ENCODE results near the gene AFG1L. TPM values are rescaled to one million over a fixed set of nuclear protein-coding genes. Genes with fewer than 3 reads are reported as not detected.

Gene AFG1L
- total and polyA plus RNA-seq, 2 experiments from 2014 or later = 4.1 to 8.7 TPM

GRCh38 chr6:108254433-108255410 lies 40.1 kb upstream of the AFG1L start:
- ATAC-seq = no peak
- no peak overlapping the region for H2AFZ ChIP-seq
- TF ChIP-seq NANOG (IDR thresholded peaks at IDR 0.05; ENCODE audit: borderline replicate concordance) = no peak
- no peak for TF ChIP-seq ZNF462 (CRISPR knock-in tag; IDR thresholded peaks at IDR 0.05)
- no peak for TF ChIP-seq ETS1 (IDR thresholded peaks at IDR 0.05)
- no peak for TF ChIP-seq STAT1 (IDR thresholded peaks at IDR 0.05; ENCODE audit: unreplicated experiment)
- no peak for TF ChIP-seq ZNF114 (CRISPR knock-in tag; IDR thresholded peaks at IDR 0.05)
- no peak for TF ChIP-seq POLR2AphosphoS5 (IDR thresholded peaks at IDR 0.05; ENCODE audit: low read depth)
- TF ChIP-seq REST (IDR thresholded peaks at IDR 0.05; ENCODE audit: unreplicated experiment) = no peak
- no peak for TF ChIP-seq CREB1 (CRISPR knock-in tag; IDR thresholded peaks at IDR 0.05; ENCODE audit: low read depth)
- no peak for TF ChIP-seq EZH2phosphoT487 (IDR thresholded peaks at IDR 0.05; ENCODE audit: unreplicated experiment)
- TF ChIP-seq ZNF331 (CRISPR knock-in tag; IDR thresholded peaks at IDR 0.05; ENCODE audit: low read depth) = no peak
- no peak for TF ChIP-seq EZH2 (IDR thresholded peaks at IDR 0.05; ENCODE audit: low read depth, unreplicated experiment)
- no peak for TF ChIP-seq CTCF (conservative IDR thresholded peaks at IDR 0.05; ENCODE audit: low read depth in 2 of 2)

More at GRCh38 chr6:108254433-108255410, 40.1 kb upstream of the AFG1L start:
- no peaks in the 10 kb centered on the region for H3K36me3 Mint-ChIP-seq (ENCODE audit: low read depth)
- Histone ChIP-seq H3K27me3 (ENCODE audit: insufficient read depth) (no peaks in the 10 kb centered on the region), H3K79me2 (replicated peaks; ENCODE audit: insufficient read depth) (peaks cover 94% of the 10 kb centered on the region), H3K36me3 (ENCODE audit: insufficient read depth) (no peaks in the 10 kb centered on the region), H3K4me2 (no peak overlapping the region), H3K27ac (ENCODE audit: low read depth) (no peak overlapping the region; the same call in 1 of the 2 replicates), H3F3A (replicated peaks; ENCODE audit: low read depth) (no peaks in the 10 kb centered on the region), H4K20me1 (replicated peaks; ENCODE audit: insufficient read depth) (0 out of 2 replicates have a peak, but pooled peaks cover 7% of the 10 kb centered on the region), H3K9me2 (ENCODE audit: insufficient read depth) (no peaks in the 10 kb centered on the region), H3K4me1 (ENCODE audit: insufficient read depth) (peaks cover 5% of the 10 kb centered on the region), H3K4me3 (no peak overlapping the region)
- 0 out of 3 replicates have a peak, but pooled peaks cover 3% of the 10 kb centered on the region for H3K4me1 Mint-ChIP-seq
- no peaks in the 10 kb centered on the region for H3K9me3 Mint-ChIP-seq
- DNase-seq (ENCODE audit: low spot score) = no peak
- H3K4me3 Mint-ChIP-seq = no peak overlapping the region
- H3K27me3 Mint-ChIP-seq (ENCODE audit: insufficient read depth, low read depth, poor library complexity) = no peaks in the 10 kb centered on the region
- no peak overlapping the region for H3K27ac Mint-ChIP-seq

Data from GM23338 (cell line).